CD14-positive monocyte (primary cell): Measurements from ENCODE around the gene ABLIM3. TPM values are rescaled to one million over a fixed set of nuclear protein-coding genes. Genes with fewer than 3 reads are reported as not detected.
A peak's percentile ranks its signal among the peaks of the same experiment; 100 is the strongest.

Experiments
- DNase-seq, 3 donors: peaks; one replicate each; pipeline ENCODE4 v3.0.0-alpha.2; 2011 to 2022
- H2AFZ ChIP-seq: 2 replicates; pipeline ENCODE4 v1.6.0; 2012; ENCODE audit warnings: mild to moderate bottlenecking, low read depth, low read length, inconsistent platforms; ENCODE audit not compliant: insufficient read depth, poor library complexity, severe bottlenecking
- H3K27ac ChIP-seq, 2 donors: 1 replicate in 1 of 2; 2 replicates in 1 of 2; pipeline ENCODE4 v1.5.1; 2012 to 2013; ENCODE audit warnings: low read length in 2 of 2, control low read depth in 1 of 2, inconsistent platforms in 1 of 2, low read depth in 1 of 2, mild to moderate bottlenecking in 1 of 2
- H3K27me3 ChIP-seq, 2 donors: one replicate each; pipeline versions ENCODE4 v1.6.0 to v1.6.1; 2011 to 2013; ENCODE audit warnings: low read length in 2 of 2; ENCODE audit not compliant: control insufficient read depth in 2 of 2, insufficient read depth in 2 of 2
- H3K36me3 ChIP-seq, 2 donors: replicated peaks in 1 of 2; 1 replicate in 1 of 2; 2 replicates in 1 of 2; pipeline versions ENCODE4 v1.5.1 to v1.6.1; 2012 to 2013; ENCODE audit warnings: low read length in 2 of 2, control low read depth in 1 of 2, inconsistent platforms in 1 of 2, mild to moderate bottlenecking in 1 of 2; ENCODE audit not compliant: insufficient read depth in 2 of 2, control insufficient read depth in 1 of 2
- H3K4me1 ChIP-seq, 2 donors: 1 replicate in 1 of 2; 2 replicates in 1 of 2; pipeline versions ENCODE4 v1.5.1 to v1.6.1; 2012 to 2013; ENCODE audit warnings: low read length in 2 of 2, control low read depth in 1 of 2, inconsistent platforms in 1 of 2, mild to moderate bottlenecking in 1 of 2, moderate library complexity in 1 of 2; ENCODE audit not compliant: insufficient read depth in 2 of 2, control insufficient read depth in 1 of 2
- H3K4me2 ChIP-seq: replicated peaks from 2 replicates; pipeline ENCODE3; 2012; ENCODE audit warnings: low read length, moderate library complexity, mild to moderate bottlenecking; ENCODE audit not compliant: poor library complexity, severe bottlenecking; ENCODE audit errors: extremely low read depth
- H3K4me3 ChIP-seq, 3 experiments: fragments of 200-600 bp in 1 of 3; sonication (generic) in 1 of 3; replicated peaks in 1 of 3; 1 replicate in 2 of 3; 2 replicates in 1 of 3; pipeline ENCODE4 v1.5.1; 2011 to 2013; ENCODE audit warnings: low read length in 3 of 3, mild to moderate bottlenecking in 3 of 3, control low read depth in 2 of 3, low read depth in 2 of 3, inconsistent platforms in 1 of 3, moderate library complexity in 1 of 3
- H3K79me2 ChIP-seq: 2 replicates; pipeline ENCODE4 v1.6.0; 2012; ENCODE audit warnings: mild to moderate bottlenecking, control low read depth, inconsistent platforms, low read length, moderate library complexity; ENCODE audit not compliant: insufficient read depth
- H3K9ac ChIP-seq: 2 replicates; pipeline ENCODE4 v1.6.0; 2017; ENCODE audit warnings: low read length, mild to moderate bottlenecking; ENCODE audit not compliant: insufficient read depth, poor library complexity, severe bottlenecking
- H3K9me3 ChIP-seq, 2 donors: replicated peaks in 1 of 2; 1 replicate in 1 of 2; 2 replicates in 1 of 2; pipeline versions ENCODE4 v1.5.1 to v1.6.1; 2012 to 2013; ENCODE audit warnings: low read length in 2 of 2, control low read depth in 1 of 2; ENCODE audit not compliant: control insufficient read depth in 1 of 2, insufficient read depth in 1 of 2
- H4K20me1 ChIP-seq: 2 replicates; pipeline ENCODE4 v1.6.0; 2012; ENCODE audit warnings: mild to moderate bottlenecking, low read length, control low read depth, moderate library complexity; ENCODE audit not compliant: insufficient read depth
- H3K27ac Mint-ChIP-seq, 7 donors: one replicate each; pipeline ENCODE4 v1.8.0; 2020; ENCODE audit warnings: mild to moderate bottlenecking in 7 of 7, mixed read lengths in 7 of 7, moderate library complexity in 6 of 7, inconsistent platforms in 2 of 7
- H3K27me3 Mint-ChIP-seq, 3 donors: one replicate each; pipeline ENCODE4 v1.8.0; 2021 to 2022; ENCODE audit warnings: low read depth in 3 of 3, mild to moderate bottlenecking in 3 of 3, mixed read lengths in 3 of 3, moderate library complexity in 3 of 3, inconsistent platforms in 1 of 3
- H3K36me3 Mint-ChIP-seq, 2 donors: one replicate each; pipeline ENCODE4 v1.8.0; 2020; ENCODE audit warnings: mixed read lengths in 2 of 2, inconsistent platforms in 1 of 2, mild to moderate bottlenecking in 1 of 2
- H3K4me1 Mint-ChIP-seq: one replicate; pipeline ENCODE4 v1.8.0; 2020; ENCODE audit warnings: mild to moderate bottlenecking, mixed read lengths
- H3K4me3 Mint-ChIP-seq, 2 donors: one replicate each; pipeline ENCODE4 v1.8.0; 2020; ENCODE audit warnings: mild to moderate bottlenecking in 2 of 2, mixed read lengths in 2 of 2, moderate library complexity in 1 of 2
- H3K9me3 Mint-ChIP-seq, 7 donors: one replicate each; pipeline ENCODE4 v1.8.0; 2020 to 2022; ENCODE audit warnings: mixed read lengths in 7 of 7, mild to moderate bottlenecking in 6 of 7, moderate library complexity in 6 of 7, inconsistent platforms in 2 of 7
- CTCF ChIP-seq: fragments of 200-600 bp; IDR thresholded peaks from one replicate; pipeline ENCODE4 v1.8.0; 2022; ENCODE audit warnings: antibody characterized with exemption, mild to moderate bottlenecking
- WGBS: methylation state at CpG from one replicate; pipeline ENCODE4 v1.1.5; 2013; ENCODE audit warnings: missing lambda C conversion rate; ENCODE audit not compliant: insufficient coverage; 5-methylcytosine and 5-hydroxymethylcytosine counted together
- intact Hi-C, 2 donors: fragments of 100-400 bp; cut with micrococcal nuclease; formaldehyde crosslinking; loops; one replicate each; pipeline versions ENCODE4 v1.15.0 to v1.15.1; 2023
- polyA plus RNA-seq, 3 donors: library from polyadenylated mRNA; depleted of rRNA in 1 of 3; unstranded in 2 of 3; stranded (reverse) in 1 of 3; fragments of 300-500 nt in 2 of 3; fragments of >200 nt in 1 of 3; fragmentation: Illumina TruSeq in 2 of 3; gene quantifications; 1 replicate in 2 of 3; 2 replicates in 1 of 3; pipeline ENCODE4 v1.2.3, GENCODE V29; 2012 to 2021

Gene ABLIM3
- polyA plus RNA-seq, 3 donors, result 0.22 to 0.74 TPM; not detected in 1

GRCh38 chr5:149227168-149227826 lies 86.0 kb downstream of the ABLIM3 start:
- no peaks in the 10 kb centered on the region for H4K20me1 ChIP-seq
- H3K27ac Mint-ChIP-seq, result no peak overlapping the region
- no peaks in the 10 kb centered on the region for H3K36me3 Mint-ChIP-seq
- H3K4me3 Mint-ChIP-seq, result no peak overlapping the region
- peaks cover 0 to 2% (median 0%) of the 10 kb centered on the region in 7 donors for H3K9me3 Mint-ChIP-seq
- intact Hi-C loops, result no loop called here
- no CpG with 5 or more reads among the region's 2 CpGs for WGBS
- H3K9ac ChIP-seq, result no peak overlapping the region
- peaks cover 3 to 13% of the 10 kb centered on the region in 2 donors for H3K4me1 ChIP-seq
- no peak overlapping the region for H2AFZ ChIP-seq
- no peak for DNase-seq
- no peaks in the 10 kb centered on the region for H3K79me2 ChIP-seq
- no peaks in the 10 kb centered on the region for H3K27me3 ChIP-seq
- no peaks in the 10 kb centered on the region for H3K9me3 ChIP-seq
- H3K27me3 Mint-ChIP-seq, result peaks cover 4 to 7% (median 6%) of the 10 kb centered on the region in 3 donors
- H3K4me3 ChIP-seq, result no peak overlapping the region
- H3K4me2 ChIP-seq, result no peak overlapping the region
- peaks cover 15% of the 10 kb centered on the region for H3K4me1 Mint-ChIP-seq
- TF ChIP-seq CTCF, result no peak
- H3K36me3 ChIP-seq, result no peaks in the 10 kb centered on the region
- H3K27ac ChIP-seq, result no peak overlapping the region

GRCh38 chr5:149228618-149229297 lies 87.5 kb downstream of the ABLIM3 start:
- Histone ChIP-seq H3K9me3 (no peaks in the 10 kb centered on the region), H2AFZ (no peak overlapping the region), H3K36me3 (no peaks in the 10 kb centered on the region), H3K9ac (no peak overlapping the region), H4K20me1 (no peaks in the 10 kb centered on the region), H3K4me3 (no peak overlapping the region), H3K27ac (no peak overlapping the region), H3K79me2 (no peaks in the 10 kb centered on the region), H3K4me2 (no peak overlapping the region), H3K27me3 (no peaks in the 10 kb centered on the region), H3K4me1 (peaks cover 0 to 7% of the 10 kb centered on the region in 2 donors)
- no peaks in the 10 kb centered on the region for H3K9me3 Mint-ChIP-seq
- no peak overlapping the region for H3K27ac Mint-ChIP-seq
- peak; percentile 14 to 19 (median 19) for DNase-seq
- H3K4me1 Mint-ChIP-seq, result peaks cover 8% of the 10 kb centered on the region
- intact Hi-C loops, result no loop called here
- H3K36me3 Mint-ChIP-seq, result no peaks in the 10 kb centered on the region
- TF ChIP-seq CTCF, result peak; percentile 47
- H3K4me3 Mint-ChIP-seq, result no peak overlapping the region
- H3K27me3 Mint-ChIP-seq, result peaks cover 4 to 7% (median 6%) of the 10 kb centered on the region in 3 donors
- WGBS, result 0% methylated on average over 3 of the region's 5 CpGs
